GM12873 (cell line): ENCODE measurements around the gene USP4.

ENCODE experiments used
- CTCF ChIP-seq: IDR thresholded peaks from 2 replicates; pipeline ENCODE4 v1.5.1; 2012; ENCODE audit warnings: low read depth, mild to moderate bottlenecking, moderate library complexity, low read length, control low read depth; ENCODE audit not compliant: insufficient read depth; ENCODE audit errors: missing control alignments

USP4 gene

GRCh38 chr3:49298511-49298910 lies 41.3 kb downstream of the USP4 start:
- TF ChIP-seq CTCF: no peak

- no peak for TF ChIP-seq CTCF
Measured at GRCh38 chr3:49296781-49297411, 43.0 kb downstream of the USP4 start.

- peak; percentile 64 for TF ChIP-seq CTCF
Measured at GRCh38 chr3:49295489-49296058, 44.3 kb downstream of the USP4 start.

GRCh38 chr3:49294343-49294742 lies 45.5 kb downstream of the USP4 start:
- no peak for TF ChIP-seq CTCF

GRCh38 chr3:49283997-49284396 lies 55.9 kb downstream of the USP4 start:
- no peak for TF ChIP-seq CTCF

- TF ChIP-seq CTCF: no peak
Measured at GRCh38 chr3:49279376-49279775, 60.5 kb downstream of the USP4 start.

- TF ChIP-seq CTCF: no peak
Measured at GRCh38 chr3:49278548-49278947, 61.3 kb downstream of the USP4 start.
